Nephron (organoid): ENCODE data around the gene CA9.

Experiments
- H3K27ac Mint-ChIP-seq, 3 experiments: 2 replicates each; pipeline ENCODE4 v1.8.0; 2020; ENCODE audit warnings: mixed read lengths in 3 of 3, mild to moderate bottlenecking in 2 of 3, moderate library complexity in 1 of 3
- H3K27me3 Mint-ChIP-seq: 2 replicates; pipeline ENCODE4 v1.8.0; 2021; ENCODE audit warnings: low read depth, mild to moderate bottlenecking, moderate library complexity, mixed read lengths
- H3K36me3 Mint-ChIP-seq: 2 replicates; pipeline ENCODE4 v1.8.0; 2020; ENCODE audit warnings: low read depth, mixed read lengths
- H3K4me1 Mint-ChIP-seq: 2 replicates; pipeline ENCODE4 v1.8.0; 2020; ENCODE audit warnings: mixed read lengths
- H3K4me3 Mint-ChIP-seq, 3 experiments: 2 replicates each; pipeline ENCODE4 v1.8.0; 2020; ENCODE audit warnings: mild to moderate bottlenecking in 3 of 3, mixed read lengths in 3 of 3, moderate library complexity in 2 of 3
- H3K9me3 Mint-ChIP-seq: 2 replicates; pipeline ENCODE4 v1.8.0; 2020; ENCODE audit warnings: mixed read lengths
- CTCF ChIP-seq, 3 experiments: fragments of 200-600 bp; sonication (generic); IDR thresholded peaks; one replicate each; pipeline ENCODE4 v1.5.0; 2021; ENCODE audit warnings: antibody characterized with exemption in 3 of 3; ENCODE audit not compliant: unreplicated experiment in 3 of 3

The CA9 gene

GRCh38 chr9:35697486-35697885 is 23.8 kb downstream of the CA9 start:
- H3K4me1 Mint-ChIP-seq: peaks cover 6% of the 10 kb centered on the region
- no peak for TF ChIP-seq CTCF (IDR thresholded peaks at IDR 0.05; ENCODE audit: unreplicated experiment in 3 of 3)
- H3K27me3 Mint-ChIP-seq: no peaks in the 10 kb centered on the region
- H3K27ac Mint-ChIP-seq: no peak overlapping the region
- no peaks in the 10 kb centered on the region for H3K36me3 Mint-ChIP-seq
- H3K4me3 Mint-ChIP-seq: no peak overlapping the region
- H3K9me3 Mint-ChIP-seq: no peaks in the 10 kb centered on the region

- no peak for TF ChIP-seq CTCF (IDR thresholded peaks at IDR 0.05; ENCODE audit: unreplicated experiment in 3 of 3)
- Mint-ChIP-seq H3K4me3 (no peak overlapping the region), H3K27me3 (no peaks in the 10 kb centered on the region), H3K9me3 (no peaks in the 10 kb centered on the region), H3K36me3 (peaks cover 7% of the 10 kb centered on the region), H3K27ac (no peak overlapping the region), H3K4me1 (peaks cover 6% of the 10 kb centered on the region)
Observed at GRCh38 chr9:35698231-35698630, 24.5 kb downstream of the CA9 start.

GRCh38 chr9:35700031-35700430 is 26.3 kb downstream of the CA9 start:
- Mint-ChIP-seq H3K27me3 (no peaks in the 10 kb centered on the region), H3K36me3 (peaks cover 23% of the 10 kb centered on the region), H3K4me1 (peaks cover 6% of the 10 kb centered on the region), H3K9me3 (no peaks in the 10 kb centered on the region), H3K27ac (no peak overlapping the region), H3K4me3 (no peak overlapping the region)
- TF ChIP-seq CTCF (IDR thresholded peaks at IDR 0.05; ENCODE audit: unreplicated experiment in 3 of 3): no peak

- H3K36me3 Mint-ChIP-seq: peaks cover 29% of the 10 kb centered on the region
- peaks cover 6% of the 10 kb centered on the region for H3K4me1 Mint-ChIP-seq
- no peak for TF ChIP-seq CTCF (IDR thresholded peaks at IDR 0.05; ENCODE audit: unreplicated experiment in 3 of 3)
- H3K27me3 Mint-ChIP-seq: no peaks in the 10 kb centered on the region
- no peaks in the 10 kb centered on the region for H3K9me3 Mint-ChIP-seq
- H3K27ac Mint-ChIP-seq: no peak overlapping the region
- no peak overlapping the region for H3K4me3 Mint-ChIP-seq
Observed at GRCh38 chr9:35700942-35701341, 27.2 kb downstream of the CA9 start.

DNA sequence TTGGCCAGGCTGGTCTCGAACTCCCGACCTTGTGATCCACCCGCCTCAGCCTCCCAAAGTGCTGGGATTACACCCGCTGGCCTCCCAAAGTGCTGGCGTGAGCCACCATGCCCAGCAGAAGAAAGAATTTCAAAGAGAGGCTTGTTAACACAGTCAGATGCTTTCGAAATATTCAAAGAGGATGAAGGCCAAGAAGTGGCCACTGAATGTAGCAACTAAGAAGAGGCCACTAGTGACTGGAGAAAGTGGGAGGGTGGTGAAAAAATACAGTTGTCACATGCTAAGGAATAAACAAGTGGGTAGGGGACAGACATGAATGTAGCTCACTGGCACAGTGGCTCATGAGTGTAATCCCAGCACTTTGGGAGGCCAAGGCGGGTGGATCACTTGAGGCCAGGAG is 29.0 kb downstream of the CA9 start:
- TF ChIP-seq CTCF (IDR thresholded peaks at IDR 0.05; ENCODE audit: unreplicated experiment in 3 of 3): no peak
- Mint-ChIP-seq H3K4me3 (no peak overlapping the region), H3K27me3 (no peaks in the 10 kb centered on the region), H3K4me1 (no peaks in the 10 kb centered on the region), H3K36me3 (peaks cover 45% of the 10 kb centered on the region), H3K27ac (no peak overlapping the region), H3K9me3 (no peaks in the 10 kb centered on the region)

GRCh38 chr9:35703906-35704672 is 30.4 kb downstream of the CA9 start:
- TF ChIP-seq CTCF (IDR thresholded peaks at IDR 0.05; ENCODE audit: unreplicated experiment in 3 of 3): no peak
- H3K4me1 Mint-ChIP-seq: no peaks in the 10 kb centered on the region
- no peaks in the 10 kb centered on the region for H3K9me3 Mint-ChIP-seq
- H3K27ac Mint-ChIP-seq: no peak overlapping the region
- H3K27me3 Mint-ChIP-seq: no peaks in the 10 kb centered on the region
- peaks cover 59% of the 10 kb centered on the region for H3K36me3 Mint-ChIP-seq
- H3K4me3 Mint-ChIP-seq: no peak overlapping the region
